WTC11 (cell line): ENCODE measurements around the gene PREPL.

Experiments used
- CBFB ChIP-seq: sonication (generic); formaldehyde crosslinking; IDR thresholded peaks from 2 replicates; pipeline ENCODE4 v1.8.1; 2022; ENCODE audit warnings: mild to moderate bottlenecking, low read depth, missing genetic modification reagents
- GRHL2 ChIP-seq: fragments of 250-450 bp; sonication (Bioruptor Pico); IDR thresholded peaks from 2 replicates; pipeline ENCODE4 v1.8.0; 2022; ENCODE audit warnings: mild to moderate bottlenecking, moderate library complexity; ENCODE audit not compliant: insufficient replicate concordance, severe bottlenecking
- HMGA2 ChIP-seq: fragments of 250-450 bp; sonication (Bioruptor Pico); IDR thresholded peaks from 2 replicates; pipeline ENCODE4 v1.4.0; 2021; ENCODE audit warnings: mild to moderate bottlenecking, moderate library complexity
- NFYB ChIP-seq: sonication (generic); formaldehyde crosslinking; conservative IDR thresholded peaks from 2 replicates; pipeline ENCODE4 v1.8.0; 2022; ENCODE audit warnings: low read depth, missing genetic modification reagents
- ZNF232 ChIP-seq: sonication (generic); formaldehyde crosslinking; IDR thresholded peaks from 2 replicates; pipeline ENCODE4 v1.8.0; 2022; ENCODE audit warnings: mild to moderate bottlenecking, missing genetic modification reagents
- ZNF396 ChIP-seq: fragments of 250-450 bp; sonication (Bioruptor Pico); IDR thresholded peaks from 2 replicates; pipeline ENCODE4 v1.8.0; 2021; ENCODE audit warnings: mild to moderate bottlenecking, moderate library complexity, borderline replicate concordance
- ZNF423 ChIP-seq: fragments of 250-450 bp; sonication (Bioruptor Pico); IDR thresholded peaks from 2 replicates; pipeline ENCODE4 v2.1.2; 2022; ENCODE audit warnings: mild to moderate bottlenecking, moderate library complexity
- TF ChIP-seq, protein P1 (sequence below): fragments of 200-600 bp; IDR thresholded peaks from 2 replicates; pipeline ENCODE4 v1.8.0; 2022; ENCODE audit warnings: antibody characterized with exemption
- TF ChIP-seq, protein P2 (sequence below): sonication (generic); formaldehyde crosslinking; IDR thresholded peaks from 2 replicates; pipeline ENCODE4 v1.8.1; 2023; ENCODE audit warnings: mild to moderate bottlenecking, missing genetic modification reagents
- TF ChIP-seq, protein P3 (sequence below): sonication (generic); formaldehyde crosslinking; IDR thresholded peaks from 2 replicates; pipeline ENCODE4 v1.8.1; 2022; ENCODE audit warnings: missing genetic modification reagents, borderline replicate concordance

DNA sequence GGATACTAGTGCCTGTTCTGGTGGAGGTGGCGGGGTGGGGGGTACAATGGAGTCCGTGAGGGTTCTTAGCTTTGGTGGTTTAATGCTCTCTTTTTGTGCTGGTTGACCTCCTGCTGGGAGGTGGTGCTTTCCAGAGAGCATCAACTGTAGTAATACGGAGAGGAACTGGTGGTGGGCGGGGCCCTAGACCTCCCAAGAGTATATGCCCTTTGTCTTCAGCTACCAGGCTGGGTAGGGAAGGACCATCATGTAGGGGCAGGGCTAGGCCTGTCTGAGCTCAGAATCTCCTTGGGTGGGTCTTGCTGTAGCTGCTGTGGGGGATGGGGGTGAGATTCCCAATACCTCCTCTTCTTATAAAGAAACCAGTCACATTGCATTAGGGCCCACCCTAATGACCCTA lies 27.6 kb upstream of the PREPL start:
- TF ChIP-seq ZNF232 (CRISPR knock-in tag): no peak
- TF ChIP-seq, protein P1, sequence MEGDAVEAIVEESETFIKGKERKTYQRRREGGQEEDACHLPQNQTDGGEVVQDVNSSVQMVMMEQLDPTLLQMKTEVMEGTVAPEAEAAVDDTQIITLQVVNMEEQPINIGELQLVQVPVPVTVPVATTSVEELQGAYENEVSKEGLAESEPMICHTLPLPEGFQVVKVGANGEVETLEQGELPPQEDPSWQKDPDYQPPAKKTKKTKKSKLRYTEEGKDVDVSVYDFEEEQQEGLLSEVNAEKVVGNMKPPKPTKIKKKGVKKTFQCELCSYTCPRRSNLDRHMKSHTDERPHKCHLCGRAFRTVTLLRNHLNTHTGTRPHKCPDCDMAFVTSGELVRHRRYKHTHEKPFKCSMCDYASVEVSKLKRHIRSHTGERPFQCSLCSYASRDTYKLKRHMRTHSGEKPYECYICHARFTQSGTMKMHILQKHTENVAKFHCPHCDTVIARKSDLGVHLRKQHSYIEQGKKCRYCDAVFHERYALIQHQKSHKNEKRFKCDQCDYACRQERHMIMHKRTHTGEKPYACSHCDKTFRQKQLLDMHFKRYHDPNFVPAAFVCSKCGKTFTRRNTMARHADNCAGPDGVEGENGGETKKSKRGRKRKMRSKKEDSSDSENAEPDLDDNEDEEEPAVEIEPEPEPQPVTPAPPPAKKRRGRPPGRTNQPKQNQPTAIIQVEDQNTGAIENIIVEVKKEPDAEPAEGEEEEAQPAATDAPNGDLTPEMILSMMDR: no peak
- TF ChIP-seq CBFB (CRISPR knock-in tag): no peak
- TF ChIP-seq ZNF396 (CRISPR knock-in tag): no peak
- TF ChIP-seq, protein P2, sequence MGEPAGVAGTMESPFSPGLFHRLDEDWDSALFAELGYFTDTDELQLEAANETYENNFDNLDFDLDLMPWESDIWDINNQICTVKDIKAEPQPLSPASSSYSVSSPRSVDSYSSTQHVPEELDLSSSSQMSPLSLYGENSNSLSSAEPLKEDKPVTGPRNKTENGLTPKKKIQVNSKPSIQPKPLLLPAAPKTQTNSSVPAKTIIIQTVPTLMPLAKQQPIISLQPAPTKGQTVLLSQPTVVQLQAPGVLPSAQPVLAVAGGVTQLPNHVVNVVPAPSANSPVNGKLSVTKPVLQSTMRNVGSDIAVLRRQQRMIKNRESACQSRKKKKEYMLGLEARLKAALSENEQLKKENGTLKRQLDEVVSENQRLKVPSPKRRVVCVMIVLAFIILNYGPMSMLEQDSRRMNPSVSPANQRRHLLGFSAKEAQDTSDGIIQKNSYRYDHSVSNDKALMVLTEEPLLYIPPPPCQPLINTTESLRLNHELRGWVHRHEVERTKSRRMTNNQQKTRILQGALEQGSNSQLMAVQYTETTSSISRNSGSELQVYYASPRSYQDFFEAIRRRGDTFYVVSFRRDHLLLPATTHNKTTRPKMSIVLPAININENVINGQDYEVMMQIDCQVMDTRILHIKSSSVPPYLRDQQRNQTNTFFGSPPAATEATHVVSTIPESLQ (CRISPR knock-in tag): no peak
- TF ChIP-seq ZNF423 (CRISPR knock-in tag): no peak
- TF ChIP-seq HMGA2 (CRISPR knock-in tag): no peak
- TF ChIP-seq, protein P3, sequence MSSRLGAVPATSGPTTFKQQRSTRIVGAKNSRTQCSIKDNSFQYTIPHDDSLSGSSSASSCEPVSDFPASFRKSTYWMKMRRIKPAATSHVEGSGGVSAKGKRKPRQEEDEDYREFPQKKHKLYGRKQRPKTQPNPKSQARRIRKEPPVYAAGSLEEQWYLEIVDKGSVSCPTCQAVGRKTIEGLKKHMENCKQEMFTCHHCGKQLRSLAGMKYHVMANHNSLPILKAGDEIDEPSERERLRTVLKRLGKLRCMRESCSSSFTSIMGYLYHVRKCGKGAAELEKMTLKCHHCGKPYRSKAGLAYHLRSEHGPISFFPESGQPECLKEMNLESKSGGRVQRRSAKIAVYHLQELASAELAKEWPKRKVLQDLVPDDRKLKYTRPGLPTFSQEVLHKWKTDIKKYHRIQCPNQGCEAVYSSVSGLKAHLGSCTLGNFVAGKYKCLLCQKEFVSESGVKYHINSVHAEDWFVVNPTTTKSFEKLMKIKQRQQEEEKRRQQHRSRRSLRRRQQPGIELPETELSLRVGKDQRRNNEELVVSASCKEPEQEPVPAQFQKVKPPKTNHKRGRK (CRISPR knock-in tag): no peak
- TF ChIP-seq NFYB (CRISPR knock-in tag): no peak
- no peak for TF ChIP-seq GRHL2
